RPMI8226 (cell line): ENCODE results near the gene ZYX.
"Not testable (repeated sequence)": the region's sequence is repeated elsewhere in the genome, so short reads cannot be mapped to it uniquely, and the experiment has no call there.

ENCODE experiments used
- DNase-seq: peaks from one replicate; pipeline ENCODE4 v3.0.0-alpha.2; 2015

The ZYX gene

GRCh38 chr7:143398616-143399015 lies 17.5 kb downstream of the ZYX start:
- DNase-seq, result no peak

- DNase-seq, result no peak
Measured at GRCh38 chr7:143399151-143399550, 18.0 kb downstream of the ZYX start.

GRCh38 chr7:143399642-143400041 lies 18.5 kb downstream of the ZYX start:
- DNase-seq, result no peak

GRCh38 chr7:143401265-143401664 lies 20.1 kb downstream of the ZYX start:
- no peak for DNase-seq

GRCh38 chr7:143402233-143402632 lies 21.1 kb downstream of the ZYX start:
- not testable (repeated sequence) for DNase-seq

GRCh38 chr7:143405173-143406001 lies 24.2 kb downstream of the ZYX start:
- DNase-seq, result no peak

GRCh38 chr7:143406002-143406357 lies 24.8 kb downstream of the ZYX start:
- no peak for DNase-seq

- DNase-seq, result no peak
Measured at GRCh38 chr7:143407287-143408251, 26.4 kb downstream of the ZYX start.

- DNase-seq, result no peak
Measured at GRCh38 chr7:143408252-143408685, 27.1 kb downstream of the ZYX start.

- DNase-seq, result peak; percentile 66
Measured at GRCh38 chr7:143408686-143409561, 27.8 kb downstream of the ZYX start, which contains the start of gene EPHA1. TSS of gene EPHA1 (minus strand) at chr7:143408856. CDS start at chr7:143408805, 51 bp downstream.

GRCh38 chr7:143410521-143411004 lies 29.4 kb downstream of the ZYX start:
- DNase-seq, result no peak

- DNase-seq, result no peak
Measured at GRCh38 chr7:143411976-143412708, 31.0 kb downstream of the ZYX start.

- no peak for DNase-seq
Measured at GRCh38 chr7:143413123-143413522, 32.0 kb downstream of the ZYX start.

- not testable (repeated sequence) for DNase-seq
Measured at GRCh38 chr7:143415209-143415608, 34.1 kb downstream of the ZYX start.

- no peak for DNase-seq
Measured at GRCh38 chr7:143415742-143416397, 34.7 kb downstream of the ZYX start.

GRCh38 chr7:143416565-143417149 lies 35.5 kb downstream of the ZYX start:
- DNase-seq, result peak; percentile 64

- no peak for DNase-seq
Measured at GRCh38 chr7:143417734-143418383, 36.7 kb downstream of the ZYX start.

GRCh38 chr7:143418681-143419458 lies 37.7 kb downstream of the ZYX start:
- no peak for DNase-seq

GRCh38 chr7:143419880-143420279 lies 38.7 kb downstream of the ZYX start:
- DNase-seq, result peak; percentile 70
